Left ventricle myocardium superior (tissue), 1 donor: ENCODE data around the gene IPO13. TPM values are rescaled to one million over a fixed set of nuclear protein-coding genes. Genes with fewer than 3 reads are reported as not detected.
A peak's percentile ranks its signal among the peaks of the same experiment; 100 is the strongest.

ENCODE experiments used
- ATAC-seq: fragments of 200-7000 bp; cut with Tn5 transposase; one replicate; pipeline ENCODE4 v1.9.1; 2020; ENCODE audit warnings: mild to moderate bottlenecking, moderate library complexity
- DNase-seq: peaks from one replicate; pipeline ENCODE4 v3.0.0-alpha.2; 2020
- intact Hi-C: fragments of 100-400 bp; cut with micrococcal nuclease; formaldehyde crosslinking; loops from one replicate; pipeline ENCODE4 v1.11.0; 2022
- total RNA-seq: library from RNA; stranded (reverse); fragmentation: NEBNext Ultra II Directional; extraction: Animal tissue kit (Norgen Biotek cat#: 25700); gene quantifications from one replicate; pipeline ENCODE4 v1.2.1, GENCODE V29; 2021
- donor health status: DM: no; HTN: yes; CAD: no; lungs with severe emphysema.

Gene IPO13
- total RNA-seq, 1 donor from 2014 or later: 60.0 TPM

GRCh38 chr1:43930168-43930948 lies 16.4 kb upstream of the IPO13 start:
- DNase-seq (no peak), ATAC-seq (no peak)
- intact Hi-C loops: no loop called here

- intact Hi-C loops: no loop called here
- no peak for ATAC-seq
- no peak for DNase-seq
Observed at GRCh38 chr1:43930949-43931275, 15.8 kb upstream of the IPO13 start.

GRCh38 chr1:43931711-43932660 lies 14.8 kb upstream of the IPO13 start:
- ATAC-seq: no peak
- DNase-seq: no peak
- intact Hi-C loops: no loop called here

DNA sequence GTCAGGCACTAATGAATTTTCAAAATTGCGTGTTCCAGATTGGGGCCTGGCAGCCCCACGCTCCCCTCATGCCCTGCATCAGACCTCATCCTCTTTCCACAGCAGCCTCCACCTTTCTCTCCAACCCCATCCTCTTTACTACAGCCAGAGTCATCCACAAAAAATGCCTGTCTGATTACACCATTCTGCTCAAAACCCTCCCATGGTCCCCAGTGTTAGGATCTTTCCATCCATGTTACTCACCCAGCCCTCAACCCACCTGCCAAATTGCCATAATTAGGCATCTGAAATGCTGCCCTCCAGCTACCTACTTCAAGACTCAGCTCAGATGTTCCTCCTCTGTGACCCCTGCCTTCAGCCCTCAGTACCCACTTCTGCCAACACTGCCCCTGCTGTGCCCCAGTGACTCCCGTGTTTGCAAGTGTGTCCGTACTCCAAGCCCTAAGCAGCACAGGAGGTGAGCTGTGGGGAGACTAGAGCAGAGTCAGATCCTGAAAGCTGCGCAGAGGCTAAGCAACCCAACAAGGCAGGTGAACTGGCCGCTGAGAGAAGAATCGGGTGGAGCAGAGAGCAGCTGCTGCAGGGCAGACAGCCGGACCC lies 13.9 kb upstream of the IPO13 start:
- DNase-seq: no peak
- intact Hi-C loops: no loop called here
- no peak for ATAC-seq

GRCh38 chr1:43933386-43934100 lies 13.2 kb upstream of the IPO13 start, which contains the start of gene ARTN:
Gene ARTN (plus strand): TSS chr1:43933801. CDS start chr1:43935657, 1,856 bp downstream.
- peak; percentile 12 for ATAC-seq
- intact Hi-C loops: no loop called here
- DNase-seq: no peak

DNA sequence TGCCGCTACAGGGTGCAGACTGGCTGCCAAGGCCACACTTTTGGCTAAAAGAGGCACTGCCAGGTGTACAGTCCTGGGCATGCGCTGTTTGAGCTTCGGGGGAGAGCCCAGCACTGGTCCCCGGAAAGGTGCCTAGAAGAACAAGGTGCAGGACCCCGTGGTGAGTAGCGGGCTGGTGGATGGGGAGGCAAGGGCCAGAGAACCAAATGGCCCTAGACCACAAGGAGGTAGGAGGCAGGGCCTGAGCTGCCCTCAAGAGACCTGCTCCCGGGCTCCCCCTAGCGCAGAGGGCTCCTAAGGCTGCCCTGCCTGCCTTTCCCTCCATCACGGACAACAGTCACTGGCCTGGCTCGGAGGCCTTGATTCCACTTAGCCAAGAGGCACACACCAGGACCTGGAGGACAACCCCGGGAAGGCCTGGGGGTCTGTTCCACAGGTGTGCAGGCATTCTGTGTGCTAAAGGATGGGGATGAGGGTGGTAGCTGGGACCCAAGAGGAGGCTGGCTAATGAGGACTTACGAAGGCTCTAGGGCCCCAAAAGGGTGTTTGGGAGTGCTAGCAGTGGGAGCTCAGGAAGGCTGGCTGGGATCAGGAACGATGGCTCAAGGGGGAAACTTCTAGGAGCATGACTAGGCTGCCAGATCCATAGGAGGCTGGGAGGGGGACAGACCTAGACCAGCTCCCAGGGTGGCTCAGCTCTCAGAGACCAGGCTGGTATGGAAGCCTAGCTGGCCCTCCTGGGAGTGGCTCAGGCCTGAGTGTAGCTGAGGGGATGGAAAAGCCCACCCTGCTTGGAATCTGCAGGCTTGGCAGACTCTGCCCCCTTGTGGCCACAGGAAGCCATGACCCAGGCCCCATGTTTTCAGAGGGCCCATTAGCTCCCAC lies 12.4 kb upstream of the IPO13 start:
- intact Hi-C loops: no loop called here
- peak; percentile 74 for DNase-seq
- ATAC-seq: peak; percentile 56

DNA sequence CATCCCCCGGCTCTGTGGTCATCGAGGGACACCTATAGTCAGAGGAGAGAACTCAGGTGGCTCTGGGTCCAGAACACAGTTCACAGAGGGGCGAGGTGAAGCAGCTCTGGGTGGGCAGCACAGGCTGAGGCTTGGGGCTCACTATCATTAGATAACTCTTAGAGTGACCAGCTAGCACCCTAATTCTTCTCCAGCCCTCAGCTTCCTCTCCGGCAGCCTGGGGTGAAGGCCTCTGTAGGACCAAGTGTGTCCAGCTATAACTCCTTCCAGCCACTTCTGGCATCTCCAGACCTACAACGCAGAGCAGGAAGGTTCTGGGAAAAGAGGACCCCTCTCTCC lies 11.8 kb upstream of the IPO13 start:
- intact Hi-C loops: loop anchor here (5.0 kb wide), 1 partner anchor 173 kb away; no protein-coding TSS in a partner anchor
- no peak for DNase-seq
- ATAC-seq: no peak

- intact Hi-C loops: loop anchor here (5.0 kb wide), 1 partner anchor 174 kb away; no protein-coding TSS in a partner anchor
- DNase-seq (no peak), ATAC-seq (no peak)
Observed at GRCh38 chr1:43935711-43936427, 10.9 kb upstream of the IPO13 start.

DNA sequence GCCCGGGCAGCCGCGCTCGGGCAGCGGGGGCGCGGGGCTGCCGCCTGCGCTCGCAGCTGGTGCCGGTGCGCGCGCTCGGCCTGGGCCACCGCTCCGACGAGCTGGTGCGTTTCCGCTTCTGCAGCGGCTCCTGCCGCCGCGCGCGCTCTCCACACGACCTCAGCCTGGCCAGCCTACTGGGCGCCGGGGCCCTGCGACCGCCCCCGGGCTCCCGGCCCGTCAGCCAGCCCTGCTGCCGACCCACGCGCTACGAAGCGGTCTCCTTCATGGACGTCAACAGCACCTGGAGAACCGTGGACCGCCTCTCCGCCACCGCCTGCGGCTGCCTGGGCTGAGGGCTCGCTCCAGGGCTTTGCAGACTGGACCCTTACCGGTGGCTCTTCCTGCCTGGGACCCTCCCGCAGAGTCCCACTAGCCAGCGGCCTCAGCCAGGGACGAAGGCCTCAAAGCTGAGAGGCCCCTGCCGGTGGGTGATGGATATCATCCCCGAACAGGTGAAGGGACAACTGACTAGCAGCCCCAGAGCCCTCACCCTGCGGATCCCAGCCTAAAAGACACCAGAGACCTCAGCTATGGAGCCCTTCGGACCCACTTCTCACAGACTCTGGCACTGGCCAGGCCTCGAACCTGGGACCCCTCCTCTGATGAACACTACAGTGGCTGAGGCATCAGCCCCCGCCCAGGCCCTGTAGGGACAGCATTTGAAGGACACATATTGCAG lies 10.2 kb upstream of the IPO13 start:
- intact Hi-C loops: loop anchor here (5.0 kb wide), 1 partner anchor 174 kb away; no protein-coding TSS in a partner anchor
- ATAC-seq: peak; percentile 47
- peak; percentile 66 for DNase-seq

DNA sequence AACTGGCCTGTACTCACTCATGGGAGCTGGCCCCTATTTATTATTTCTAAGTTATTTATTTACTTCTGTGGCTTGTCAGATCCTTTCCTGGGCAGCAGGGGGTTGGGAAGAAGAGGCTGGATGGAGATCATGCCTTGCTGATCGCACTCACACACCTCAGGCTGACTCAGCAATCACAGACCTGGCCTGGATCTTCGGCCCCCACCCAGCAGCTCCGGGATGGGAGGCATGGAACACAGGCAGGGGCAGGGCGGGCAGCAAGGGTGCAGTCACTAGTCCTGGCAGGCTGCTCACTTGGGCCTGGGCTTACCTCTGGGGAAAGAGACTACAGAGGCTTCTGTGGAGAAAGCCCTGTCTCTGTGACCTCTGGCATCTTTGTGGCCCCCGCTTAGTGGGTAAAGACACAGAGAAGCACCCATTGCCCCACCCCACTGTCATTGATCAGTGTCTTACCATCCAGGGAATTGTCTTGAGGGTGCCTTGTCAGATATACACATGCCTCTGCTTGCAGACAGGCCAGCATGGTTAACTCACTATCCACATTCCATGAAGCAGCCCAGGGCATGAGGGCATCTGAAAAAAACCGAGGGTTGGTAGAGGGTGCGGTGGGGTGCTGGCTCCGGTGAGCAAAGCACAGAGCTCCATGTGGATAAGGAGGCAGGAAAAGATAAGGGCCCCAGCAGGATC lies 9.4 kb upstream of the IPO13 start:
- DNase-seq: no peak
- no peak for ATAC-seq
- intact Hi-C loops: loop anchor here (5.0 kb wide), 1 partner anchor 175 kb away; no protein-coding TSS in a partner anchor

- intact Hi-C loops: loop anchor here (5.0 kb wide), 1 partner anchor 176 kb away; no protein-coding TSS in a partner anchor
- DNase-seq (no peak), ATAC-seq (no peak)
Observed at GRCh38 chr1:43938383-43938782, 8.4 kb upstream of the IPO13 start.

DNA sequence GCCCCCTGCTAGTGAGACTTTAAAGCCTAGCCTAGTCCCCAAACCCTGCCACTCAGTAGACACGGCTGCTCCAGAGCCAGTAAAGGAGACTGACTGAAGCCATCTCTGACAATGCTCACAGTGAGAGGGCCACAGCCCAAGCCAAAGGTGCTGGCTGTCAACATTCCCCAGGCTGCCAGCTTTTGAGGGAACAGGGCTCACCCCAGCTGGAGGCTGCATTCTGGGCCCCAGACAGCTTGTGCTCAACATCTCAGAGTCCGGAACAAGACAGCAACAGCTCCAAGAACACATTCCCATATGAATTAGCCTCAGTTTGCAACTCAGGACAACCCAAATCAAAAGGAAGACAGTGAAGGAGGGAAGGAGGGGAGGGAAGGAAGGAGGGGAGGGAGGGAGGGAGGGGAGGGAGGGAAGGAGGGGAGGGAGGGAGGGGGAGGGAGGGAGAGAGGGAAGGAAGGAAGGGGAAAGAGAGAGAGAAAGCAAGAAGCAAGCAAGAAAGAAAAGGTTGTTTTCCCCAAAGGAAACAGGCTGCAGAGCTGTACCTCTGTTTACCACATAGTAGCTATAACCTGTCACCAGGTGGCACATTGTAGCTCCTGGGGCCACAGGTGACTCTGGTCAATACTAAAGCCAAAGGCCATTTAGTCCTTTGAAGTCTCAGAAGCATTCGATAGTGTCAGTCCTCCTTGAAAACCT lies 7.7 kb upstream of the IPO13 start:
- DNase-seq (peak; percentile 70), ATAC-seq (peak; percentile 69)
- intact Hi-C loops: loop anchor here (5.0 kb wide), 1 partner anchor 177 kb away; no protein-coding TSS in a partner anchor

DNA sequence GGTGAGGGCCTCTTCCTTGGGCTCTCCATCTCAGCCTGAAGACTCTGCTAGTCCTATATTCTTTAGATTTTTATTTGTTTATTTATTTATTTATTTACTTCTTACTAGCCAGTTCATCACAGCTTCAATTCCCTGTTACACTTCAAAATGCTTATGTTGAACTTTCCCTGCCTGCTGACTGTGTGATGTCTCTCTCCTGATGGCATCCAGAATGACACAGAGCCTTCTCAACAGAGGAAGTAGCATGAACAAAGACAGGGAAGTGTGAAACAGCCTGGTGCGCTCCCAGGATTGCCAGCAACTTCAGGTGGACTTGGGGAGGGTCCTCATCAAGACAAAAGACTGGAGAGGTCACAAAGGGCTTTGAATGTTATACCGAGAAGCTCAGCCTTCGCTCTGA lies 4.3 kb upstream of the IPO13 start:
- intact Hi-C loops: no loop called here
- no peak for ATAC-seq
- no peak for DNase-seq

- DNase-seq (no peak), ATAC-seq (no peak)
- intact Hi-C loops: no loop called here
Observed at GRCh38 chr1:43944860-43945259, 1.9 kb upstream of the IPO13 start.

GRCh38 chr1:43945674-43946235 lies 995 bp upstream of the IPO13 start:
- DNase-seq (no peak), ATAC-seq (no peak)
- intact Hi-C loops: no loop called here
